Activated naive CD4-positive, alpha-beta T cell treated with anti-CD3 and anti-CD28 coated beads, Interleukin-2, amount 50 U/mL, for 16 hours (primary cell): Measurements from ENCODE around the gene PDE4DIP.
A peak's percentile ranks its signal among the peaks of the same experiment; 100 is the strongest.
"Not testable (repeated sequence)": the region's sequence is repeated elsewhere in the genome, so short reads cannot be mapped to it uniquely, and the experiment has no call there.

Experiments
- DNase-seq: peaks from one replicate; pipeline ENCODE4 v3.0.0-alpha.2; 2020

The PDE4DIP gene

GRCh38 chr1:148923798-148924197 is 79.6 kb downstream of the PDE4DIP start:
- not testable (repeated sequence) for DNase-seq

- DNase-seq = not testable (repeated sequence)
Measured at GRCh38 chr1:148927645-148928044, 83.4 kb downstream of the PDE4DIP start.

DNA sequence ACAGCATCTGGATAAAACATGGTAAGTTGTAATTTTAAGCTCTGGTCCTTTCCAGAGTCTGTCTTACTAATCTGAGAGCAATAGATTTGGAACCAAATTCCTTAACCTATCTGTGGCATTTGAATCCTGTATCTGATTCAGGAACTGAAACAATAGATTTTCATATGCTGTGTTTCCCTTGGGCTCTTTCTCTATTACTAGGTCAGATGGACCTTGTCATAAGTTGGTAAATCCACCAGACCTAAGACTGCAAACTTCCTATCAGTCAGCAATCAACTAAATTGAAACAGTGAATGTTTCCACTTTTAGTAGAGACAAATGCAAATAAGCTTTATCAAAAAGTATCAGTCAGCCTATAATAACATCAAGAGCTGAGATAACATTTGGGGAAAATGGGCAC is 85.0 kb downstream of the PDE4DIP start:
- DNase-seq = not testable (repeated sequence)

DNA sequence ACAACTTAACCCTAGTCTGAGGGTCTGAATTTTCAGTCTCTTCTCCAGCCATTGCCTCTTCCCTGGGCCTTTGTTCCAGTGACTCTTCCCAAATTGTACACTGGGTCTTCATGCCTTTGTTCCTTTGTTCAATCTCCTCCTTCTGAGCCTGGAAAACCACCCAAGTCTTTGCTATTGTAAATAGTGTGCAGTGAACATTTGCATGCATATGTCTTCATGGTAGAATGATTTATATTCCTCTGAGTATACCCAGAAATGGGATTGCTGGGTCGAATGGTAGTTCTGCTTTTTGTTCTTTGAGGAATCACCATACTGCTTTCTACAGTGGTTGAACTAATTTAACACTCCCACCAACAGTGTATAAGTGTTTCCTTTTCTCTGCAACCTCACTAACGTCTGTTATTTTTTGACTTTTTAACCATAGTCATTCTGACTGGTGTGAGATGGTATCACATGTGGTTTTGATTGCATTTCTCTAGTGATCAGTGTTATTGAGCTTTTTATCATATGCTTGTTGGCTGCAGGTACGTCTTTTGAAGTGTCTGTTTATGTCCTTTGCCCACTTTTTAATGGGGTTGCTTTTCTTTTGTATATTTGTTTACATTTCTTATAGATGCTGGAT is 91.3 kb downstream of the PDE4DIP start:
- DNase-seq = not testable (repeated sequence)

DNA sequence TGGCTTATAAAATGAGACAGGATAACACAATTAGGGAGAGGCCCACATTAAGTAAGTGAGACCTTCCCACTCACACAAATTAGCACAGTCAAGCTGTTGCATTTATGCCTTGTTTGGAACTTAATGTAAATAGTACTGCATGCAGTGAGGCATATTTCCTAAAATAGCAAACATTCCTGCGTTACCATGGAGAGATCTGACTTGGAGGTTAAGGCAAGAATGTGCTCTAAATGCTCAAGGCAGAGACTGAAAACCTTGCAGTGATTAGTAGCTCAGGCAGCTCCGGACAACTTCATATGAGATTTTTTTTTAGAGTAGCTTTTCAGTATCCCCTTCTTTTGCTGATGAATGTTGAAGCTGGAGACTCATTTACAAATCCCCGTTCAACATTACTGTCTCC is 98.7 kb downstream of the PDE4DIP start:
- not testable (repeated sequence) for DNase-seq

DNA sequence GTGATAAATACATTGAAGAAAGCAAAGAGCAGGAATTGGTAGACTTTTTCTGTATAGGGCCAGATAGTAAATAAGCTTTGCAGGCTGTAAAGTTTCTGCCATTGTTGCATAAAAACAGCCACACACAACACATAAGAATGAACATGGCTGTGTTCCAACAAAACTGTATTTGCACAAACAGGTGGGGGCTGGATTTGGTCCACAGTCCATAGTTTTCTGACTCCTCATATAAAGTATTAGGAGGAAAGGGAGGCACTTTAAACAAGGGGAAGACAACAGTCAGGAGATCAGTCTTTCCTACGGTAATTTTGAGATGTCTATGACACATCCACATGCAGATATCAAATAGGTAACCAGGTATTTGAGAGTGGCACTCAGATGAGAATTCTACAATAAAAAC is 100.9 kb downstream of the PDE4DIP start:
- DNase-seq = not testable (repeated sequence)

DNA sequence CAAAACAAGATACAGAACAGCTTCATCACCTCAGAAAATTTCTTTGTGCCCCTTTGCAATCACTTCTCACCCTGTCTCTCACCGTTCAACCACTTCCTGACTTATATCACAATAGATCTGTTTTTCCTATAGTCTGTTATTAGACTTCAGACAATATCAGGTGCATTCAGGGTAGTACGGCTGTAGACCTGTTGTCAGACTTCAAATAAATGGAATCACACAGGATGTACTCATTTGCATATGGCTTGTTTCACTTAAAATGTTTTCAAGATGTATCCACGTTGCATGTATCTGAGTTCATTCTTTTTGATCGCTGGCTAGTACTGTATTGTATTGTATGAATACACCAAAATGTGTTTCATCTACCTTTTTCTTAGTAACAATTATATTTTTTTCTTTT is 104.5 kb downstream of the PDE4DIP start:
- DNase-seq = not testable (repeated sequence)

GRCh38 chr1:148951336-148952227 is 107.4 kb downstream of the PDE4DIP start:
- DNase-seq = peak; percentile 66

GRCh38 chr1:148952253-148952937 is 108.2 kb downstream of the PDE4DIP start:
- DNase-seq = peak; percentile 67

DNA sequence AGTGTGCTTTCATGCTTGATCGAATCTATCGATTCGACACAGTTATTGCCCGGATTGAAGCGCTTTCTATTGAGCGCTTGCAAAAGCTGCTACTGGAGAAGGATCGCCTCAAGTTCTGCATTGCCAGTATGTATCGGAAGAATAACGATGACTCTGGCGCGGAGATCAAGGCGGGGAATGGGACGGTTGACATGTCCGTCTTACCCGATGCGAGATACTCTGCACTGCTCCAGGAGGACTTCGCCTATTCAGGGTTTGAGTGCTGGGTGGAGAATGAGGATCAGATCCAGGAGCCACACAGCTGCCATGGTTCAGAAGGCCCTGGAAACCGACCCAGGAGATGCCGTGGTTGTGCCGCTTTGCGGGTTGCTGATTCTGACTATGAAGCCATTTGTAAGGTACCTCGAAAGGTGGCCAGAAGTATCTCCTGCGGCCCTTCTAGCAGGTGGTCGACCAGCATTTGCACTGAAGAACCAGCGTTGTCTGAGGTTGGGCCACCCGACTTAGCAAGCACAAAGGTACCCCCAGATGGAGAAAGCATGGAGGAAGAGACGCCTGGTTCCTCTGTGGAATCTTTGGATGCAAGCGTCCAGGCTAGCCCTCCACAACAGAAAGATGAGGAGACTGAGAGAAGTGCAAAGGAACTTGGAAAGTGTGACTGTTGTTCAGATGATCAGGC is 108.8 kb downstream of the PDE4DIP start:
- peak; percentile 12 for DNase-seq

- not testable (repeated sequence) for DNase-seq
Measured at GRCh38 chr1:148953730-148954129, 109.5 kb downstream of the PDE4DIP start.

DNA sequence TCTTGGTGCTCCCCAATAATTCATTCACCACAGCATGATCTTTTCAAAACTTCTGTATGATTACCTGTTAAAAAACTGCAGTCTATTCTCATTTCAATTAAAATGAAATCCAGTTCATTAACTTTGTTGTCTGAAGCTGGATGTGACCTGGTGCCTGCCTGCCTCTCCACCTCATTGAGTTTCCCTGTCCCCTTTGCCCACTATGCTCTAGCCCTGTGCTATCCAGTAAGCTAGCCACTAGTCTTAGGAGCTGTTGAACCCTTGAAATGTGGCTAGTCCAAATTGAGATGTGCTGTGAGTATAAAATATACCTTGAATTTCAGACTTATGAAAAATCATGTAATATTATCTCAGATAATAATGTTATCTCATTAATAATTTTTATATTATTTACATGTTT is 114.1 kb downstream of the PDE4DIP start:
- DNase-seq = not testable (repeated sequence)

- DNase-seq = not testable (repeated sequence)
Measured at GRCh38 chr1:148960212-148961000, 116.2 kb downstream of the PDE4DIP start.

DNA sequence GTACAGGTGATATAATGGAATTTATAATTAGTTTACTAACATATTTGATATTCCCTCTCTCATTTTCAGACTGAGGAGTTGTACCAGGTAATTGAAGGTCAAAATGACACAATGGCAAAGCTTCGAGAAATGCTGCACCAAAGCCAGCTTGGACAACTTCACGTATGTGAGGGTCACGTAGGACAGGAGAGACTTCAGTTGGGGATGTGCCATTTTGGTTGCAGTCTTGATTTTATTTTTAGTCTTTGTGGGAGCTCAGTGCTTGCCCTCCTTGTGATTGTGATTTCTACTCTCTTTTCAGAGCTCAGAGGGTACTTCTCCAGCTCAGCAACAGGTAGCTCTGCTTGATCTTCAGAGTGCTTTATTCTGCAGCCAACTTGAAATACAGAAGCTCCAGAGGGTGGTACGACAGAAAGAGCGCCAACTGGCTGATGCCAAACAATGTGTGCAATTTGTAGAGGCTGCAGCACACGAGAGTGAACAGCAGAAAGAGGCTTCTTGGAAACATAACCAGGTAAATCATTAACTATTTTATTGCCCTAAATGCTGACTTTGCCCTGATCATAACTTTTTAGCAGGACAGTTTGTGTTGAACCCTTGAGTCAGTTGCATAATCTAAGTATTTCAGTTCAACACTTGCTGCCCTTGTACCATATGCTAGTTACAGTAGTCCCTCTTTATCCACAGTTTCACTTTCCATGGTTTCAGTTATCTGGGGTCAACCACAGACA is 118.1 kb downstream of the PDE4DIP start:
- DNase-seq = not testable (repeated sequence)

- not testable (repeated sequence) for DNase-seq
Measured at GRCh38 chr1:148966084-148966483, 121.9 kb downstream of the PDE4DIP start.

- DNase-seq = not testable (repeated sequence)
Measured at GRCh38 chr1:148967580-148967979, 123.4 kb downstream of the PDE4DIP start.

DNA sequence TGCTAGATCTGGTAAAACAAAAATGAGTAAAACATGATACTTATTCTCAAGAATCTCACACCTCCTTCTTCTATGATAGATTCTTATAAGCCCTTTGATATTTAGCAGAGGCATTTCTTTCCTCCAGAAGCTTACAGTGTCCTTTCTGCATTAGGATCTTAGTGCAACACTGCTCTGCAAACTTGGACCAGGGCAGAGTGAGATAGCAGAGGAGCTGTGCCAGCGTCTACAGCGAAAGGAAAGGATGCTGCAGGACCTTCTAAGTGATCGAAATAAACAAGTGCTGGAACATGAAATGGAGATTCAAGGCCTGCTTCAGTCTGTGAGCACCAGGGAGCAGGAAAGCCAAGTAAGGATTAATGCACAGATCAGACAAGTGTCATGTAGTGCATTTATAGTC is 124.5 kb downstream of the PDE4DIP start:
- DNase-seq = not testable (repeated sequence)

- not testable (repeated sequence) for DNase-seq
Measured at GRCh38 chr1:148969126-148969525, 124.9 kb downstream of the PDE4DIP start.

DNA sequence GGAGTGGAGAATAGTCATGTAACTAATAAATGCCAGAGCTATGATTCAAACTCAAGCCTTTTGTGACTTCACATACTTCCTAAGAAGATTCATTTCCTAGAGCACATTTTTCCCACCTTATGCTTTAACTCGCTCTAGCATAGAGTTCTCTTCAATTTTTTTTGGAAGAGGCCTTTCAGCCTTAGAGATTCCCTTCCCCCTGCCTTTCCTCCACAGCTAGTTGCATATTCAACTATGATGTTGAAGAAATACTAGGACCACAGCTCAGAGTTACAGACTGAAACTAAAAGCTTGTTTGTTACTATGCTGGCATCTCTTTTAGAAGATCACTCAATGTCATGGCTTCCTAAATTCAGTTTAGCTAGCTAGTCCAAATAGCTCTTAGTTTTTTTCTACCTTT is 131.2 kb downstream of the PDE4DIP start:
- not testable (repeated sequence) for DNase-seq

GRCh38 chr1:148975866-148976537 is 131.8 kb downstream of the PDE4DIP start:
- not testable (repeated sequence) for DNase-seq

DNA sequence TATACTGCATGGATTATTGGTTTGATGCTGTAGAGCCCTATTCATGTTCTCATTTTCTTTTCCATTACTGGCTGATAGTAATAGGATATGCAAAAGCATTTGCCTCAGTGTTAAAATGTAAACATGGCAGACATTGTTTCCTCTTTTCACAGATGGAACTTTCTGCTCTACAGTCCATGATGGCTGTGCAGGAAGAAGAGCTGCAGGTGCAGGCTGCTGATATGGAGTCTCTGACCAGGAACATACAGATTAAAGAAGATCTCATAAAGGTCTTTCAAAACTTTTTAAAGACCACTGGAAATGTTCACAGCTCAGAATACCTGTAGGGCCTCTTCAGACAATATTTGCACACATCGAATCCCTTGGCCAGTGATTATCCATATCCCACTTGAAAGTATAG is 133.6 kb downstream of the PDE4DIP start:
- DNase-seq = not testable (repeated sequence)
